MCF 10A (cell line): ENCODE results near the gene VASN. TPM values are rescaled to one million over a fixed set of nuclear protein-coding genes. Genes with fewer than 3 reads are reported as not detected.

Experiments
- Bru-seq: library from RNA; stranded (reverse); fragments of 400-500 nt; gene quantifications from one replicate; lab custom pipeline; 2021; lab: Mats Ljungman, UMichigan
- BruChase-seq, 2 experiments: library from RNA; stranded (reverse); fragments of 400-500 nt; gene quantifications; one replicate each; lab custom pipeline; 2021; lab: Mats Ljungman, UMichigan
- BruUV-seq: library from RNA; stranded (reverse); fragments of 400-500 nt; replicated peaks from 2 replicates; lab custom pipeline; 2021; lab: Mats Ljungman, UMichigan
- CTCF ChIA-PET: fragments of 300-600 bp; sonication (Branson Sonifier 250); formaldehyde crosslinking; extraction: SDS; loops from one replicate; lab custom pipeline; 2021; ENCODE audit warnings: antibody characterized with exemption, inconsistent platforms; lab: Yijun Ruan, JAX
- POLR2A ChIA-PET: fragments of 300-600, 350-650 bp; sonication (Branson Sonifier 250); formaldehyde crosslinking; extraction: SDS; loops from one replicate; lab custom pipeline; 2020; ENCODE audit warnings: antibody characterized with exemption, inconsistent platforms; lab: Yijun Ruan, JAX
- DNase-seq: peaks from one replicate; pipeline ENCODE4 v3.0.0-alpha.2; 2018; ENCODE audit not compliant: unreplicated experiment
- H3K27ac Mint-ChIP-seq: one replicate; pipeline ENCODE4 v1.8.0; 2022; ENCODE audit warnings: mild to moderate bottlenecking, low read depth, mixed read lengths; ENCODE audit not compliant: unreplicated experiment
- H3K27me3 Mint-ChIP-seq: one replicate; pipeline ENCODE4 v1.8.0; 2022; ENCODE audit warnings: mixed read lengths; ENCODE audit not compliant: insufficient read depth, unreplicated experiment
- H3K36me3 Mint-ChIP-seq: one replicate; pipeline ENCODE4 v1.8.0; 2022; ENCODE audit warnings: mild to moderate bottlenecking, moderate library complexity, mixed read lengths; ENCODE audit not compliant: insufficient read depth, unreplicated experiment
- H3K4me1 Mint-ChIP-seq: one replicate; pipeline ENCODE4 v1.8.0; 2022; ENCODE audit warnings: mixed read lengths; ENCODE audit not compliant: insufficient read depth, unreplicated experiment
- H3K4me3 Mint-ChIP-seq: one replicate; pipeline ENCODE4 v1.8.0; 2022; ENCODE audit warnings: mild to moderate bottlenecking, moderate library complexity, mixed read lengths; ENCODE audit not compliant: unreplicated experiment
- H3K9me3 Mint-ChIP-seq: one replicate; pipeline ENCODE4 v1.8.0; 2022; ENCODE audit warnings: mixed read lengths; ENCODE audit not compliant: unreplicated experiment
- intact Hi-C: fragments of 100-400 bp; cut with micrococcal nuclease; formaldehyde crosslinking; loops from 2 replicates; pipeline ENCODE4 v1.14.1; 2022
- long read RNA-seq: library from polyadenylated mRNA; stranded (forward); transcript quantifications from one replicate; pipeline ENCODE4 v2.0.0, GENCODE V29; 2022
- total RNA-seq: library from RNA; stranded (reverse); gene quantifications from 2 replicates; pipeline ENCODE4 v1.2.3, GENCODE V29; 2022
- TF ChIP-seq, protein P1 (sequence below): fragments of 200-600 bp; IDR thresholded peaks from one replicate; pipeline ENCODE4 v1.8.0; 2022; ENCODE audit warnings: antibody characterized with exemption, mild to moderate bottlenecking; ENCODE audit not compliant: unreplicated experiment

VASN gene
- total RNA-seq = 4.0 and 7.1 TPM in 2 replicates
- percentile 31 among the genes with signal in this experiment for Bru-seq, nascent RNA
- BruChase-seq, experiment 1, labeled RNA remaining after a 6-hour chase = percentile 38 among the genes with signal in this experiment
- percentile 32 among the genes with signal in this experiment for BruChase-seq, experiment 2, labeled RNA remaining after a 2-hour chase
- long read RNA-seq, transcript VASN-201 (2 exons, 2,806 nt) = major isoform, 18 of 22 reads
- long read RNA-seq, partial matches to known transcripts = 0 of 22 reads
- long read RNA-seq, other reads (novel, unspliced or antisense) = 4 of 22 reads

DNA sequence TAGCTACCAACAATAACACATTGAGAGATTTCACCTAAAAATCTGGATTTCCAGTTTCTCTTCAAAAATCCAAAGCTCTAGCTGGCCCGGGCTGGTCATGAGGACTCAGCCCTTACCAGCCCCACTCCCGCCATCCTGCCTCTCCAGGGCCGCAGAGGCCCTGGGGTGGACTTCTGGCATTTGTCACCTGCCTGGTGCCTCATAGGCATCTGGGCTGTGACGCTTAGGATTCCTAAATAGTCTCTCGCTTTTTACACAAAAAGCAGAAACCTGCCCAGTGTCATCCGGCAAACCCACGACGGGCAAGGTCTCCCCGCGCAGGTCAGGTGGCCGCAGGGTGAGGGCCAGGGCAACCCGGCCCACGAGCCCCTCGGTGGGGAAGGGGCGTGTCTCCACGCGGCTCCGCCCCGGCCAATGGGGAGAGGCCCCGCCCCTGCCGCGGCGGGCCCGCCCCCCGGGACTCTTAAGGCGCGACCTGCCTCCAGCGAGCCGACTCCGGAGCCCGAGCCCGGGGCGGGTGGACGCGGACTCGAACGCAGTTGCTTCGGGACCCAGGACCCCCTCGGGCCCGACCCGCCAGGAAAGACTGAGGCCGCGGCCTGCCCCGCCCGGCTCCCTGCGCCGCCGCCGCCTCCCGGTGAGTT, at the start of gene VASN:
Gene VASN (plus strand): TSS at position 492 of the 644 bp plus-strand sequence. CDS start 9,030 bp downstream, outside the sequence.
- H3K27ac Mint-ChIP-seq = no peak within 1 kb of the TSS
- no peaks in the 10 kb centered on the region for H3K9me3 Mint-ChIP-seq
- intact Hi-C loops = no loop called here
- BruUV-seq = no TSS peak
- DNase-seq = peak; percentile 68
- TF ChIP-seq, protein P1, sequence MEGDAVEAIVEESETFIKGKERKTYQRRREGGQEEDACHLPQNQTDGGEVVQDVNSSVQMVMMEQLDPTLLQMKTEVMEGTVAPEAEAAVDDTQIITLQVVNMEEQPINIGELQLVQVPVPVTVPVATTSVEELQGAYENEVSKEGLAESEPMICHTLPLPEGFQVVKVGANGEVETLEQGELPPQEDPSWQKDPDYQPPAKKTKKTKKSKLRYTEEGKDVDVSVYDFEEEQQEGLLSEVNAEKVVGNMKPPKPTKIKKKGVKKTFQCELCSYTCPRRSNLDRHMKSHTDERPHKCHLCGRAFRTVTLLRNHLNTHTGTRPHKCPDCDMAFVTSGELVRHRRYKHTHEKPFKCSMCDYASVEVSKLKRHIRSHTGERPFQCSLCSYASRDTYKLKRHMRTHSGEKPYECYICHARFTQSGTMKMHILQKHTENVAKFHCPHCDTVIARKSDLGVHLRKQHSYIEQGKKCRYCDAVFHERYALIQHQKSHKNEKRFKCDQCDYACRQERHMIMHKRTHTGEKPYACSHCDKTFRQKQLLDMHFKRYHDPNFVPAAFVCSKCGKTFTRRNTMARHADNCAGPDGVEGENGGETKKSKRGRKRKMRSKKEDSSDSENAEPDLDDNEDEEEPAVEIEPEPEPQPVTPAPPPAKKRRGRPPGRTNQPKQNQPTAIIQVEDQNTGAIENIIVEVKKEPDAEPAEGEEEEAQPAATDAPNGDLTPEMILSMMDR = no peak
- ChIA-PET POLR2A (interaction anchor here (0.6 kb wide), 1 partner anchor 389 kb away, joined by 3 read pairs; no protein-coding TSS in a partner anchor), CTCF (interaction anchor here (2.4 to 14.1 kb wide), 2 partner anchors 12 to 30 kb away, joined by 13 to 263 read pairs; no protein-coding TSS in a partner anchor)
- peaks cover 24% of the 10 kb centered on the region for H3K4me1 Mint-ChIP-seq
- no peaks in the 10 kb centered on the region for H3K36me3 Mint-ChIP-seq
- peak within 1 kb of the TSS; percentile 69 for H3K4me3 Mint-ChIP-seq
- H3K27me3 Mint-ChIP-seq = no peaks in the 10 kb centered on the region

DNA sequence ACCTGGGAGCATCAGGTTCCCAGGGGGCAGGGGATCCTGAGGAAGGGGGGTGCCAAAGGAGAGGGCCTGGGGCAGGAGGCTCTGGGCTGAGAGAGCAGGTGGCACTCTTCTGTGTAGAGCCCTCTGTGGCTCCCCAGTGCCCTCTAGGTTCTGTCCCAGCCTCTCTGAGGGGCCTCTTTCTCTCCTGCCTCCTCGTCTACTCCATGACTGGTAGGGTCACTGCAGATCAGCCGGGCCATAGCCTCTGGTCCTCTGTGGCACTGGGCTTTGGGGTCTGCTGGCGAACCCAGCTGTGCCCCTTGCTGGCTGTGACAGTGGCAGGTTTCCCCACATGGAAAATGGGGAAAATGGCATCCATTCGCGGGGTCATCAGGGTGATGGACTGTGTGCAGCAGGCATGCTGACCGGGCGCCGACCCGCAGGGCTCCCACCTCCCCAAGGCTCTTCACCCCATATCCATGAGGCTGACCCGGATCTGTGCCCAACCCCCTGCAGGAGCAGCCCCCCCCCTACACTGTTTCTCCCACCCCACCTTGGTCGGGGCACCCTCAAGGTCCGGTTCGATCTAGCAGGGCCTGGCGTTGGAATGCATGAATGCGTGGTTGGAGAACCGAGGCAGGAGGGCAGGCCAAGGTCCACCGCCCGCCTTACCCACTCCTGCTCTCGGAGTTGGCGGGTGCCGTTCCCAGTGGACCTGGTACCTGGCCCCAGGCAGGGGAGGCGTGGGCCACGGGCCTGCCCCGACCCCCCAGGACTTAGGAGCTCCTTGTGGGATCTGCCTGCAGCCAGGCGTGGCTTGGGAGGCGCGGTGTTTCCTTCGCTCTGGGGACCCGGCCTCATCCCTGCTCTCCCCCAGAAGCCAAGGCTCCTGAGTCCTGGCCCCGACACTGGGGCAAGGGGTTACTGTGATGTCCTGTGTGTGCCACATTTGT, 49.3 kb upstream of the VASN start:
- no peak for DNase-seq
- no peaks in the 10 kb centered on the region for H3K36me3 Mint-ChIP-seq
- no peak overlapping the region for H3K27ac Mint-ChIP-seq
- TF ChIP-seq, protein P1 = no peak
- H3K4me1 Mint-ChIP-seq = peaks cover 5% of the 10 kb centered on the region
- ChIA-PET POLR2A (no interaction called here), CTCF (interaction anchor here (0.7 to 1.2 kb wide), 3 partner anchors 17 to 33 kb away, joined by 3 read pairs; no protein-coding TSS in a partner anchor)
- H3K27me3 Mint-ChIP-seq = no peaks in the 10 kb centered on the region
- no peaks in the 10 kb centered on the region for H3K9me3 Mint-ChIP-seq
- no peak overlapping the region for H3K4me3 Mint-ChIP-seq
- intact Hi-C loops = no loop called here
- no TSS peak for BruUV-seq

DNA sequence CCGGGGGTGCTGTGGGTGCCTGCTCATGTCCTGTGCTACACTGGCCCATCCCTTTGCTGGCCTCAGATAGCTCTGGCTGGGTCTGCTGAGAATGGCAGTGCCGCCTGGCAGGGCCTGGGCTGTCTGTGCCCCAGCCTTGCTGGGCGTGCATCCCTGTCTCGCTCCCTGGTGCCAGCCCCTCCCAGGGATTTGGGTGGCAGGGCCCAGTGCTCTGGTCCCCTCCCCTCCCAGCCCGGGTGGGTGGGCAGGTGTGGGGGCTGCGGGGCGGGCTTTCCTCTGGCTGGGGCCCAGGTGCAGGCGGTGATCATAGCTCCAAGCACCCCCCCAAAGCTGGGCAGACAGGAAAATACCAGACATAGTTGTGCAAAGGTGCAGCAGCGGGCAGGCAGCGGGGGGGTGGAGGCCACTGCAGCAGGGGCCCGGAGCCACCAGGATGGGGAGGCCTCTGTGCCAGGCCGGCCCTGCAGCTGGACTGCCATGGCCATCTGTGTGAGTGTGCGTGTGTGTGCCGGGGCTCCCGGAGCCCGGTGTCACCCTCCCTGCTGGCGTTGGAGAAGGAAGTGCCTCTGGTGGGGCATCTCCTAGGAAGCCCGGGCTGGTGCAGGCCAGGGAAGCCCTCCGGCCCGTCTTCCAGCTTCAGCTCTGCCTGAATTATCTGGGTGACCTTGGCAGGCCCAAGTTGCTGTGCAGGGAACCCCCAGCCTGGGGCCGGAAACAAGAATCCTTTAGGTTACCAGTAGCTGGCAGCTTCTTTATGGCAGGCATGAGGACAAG, 48.4 kb upstream of the VASN start:
- no TSS peak for BruUV-seq
- ChIA-PET CTCF (interaction anchor here (0.6 to 1.2 kb wide), 6 partner anchors 16 to 69 kb away, joined by 3 read pairs; no protein-coding TSS in a partner anchor), POLR2A (interaction anchor here (0.8 kb wide), 1 partner anchor 126 kb away, joined by 4 read pairs; no protein-coding TSS in a partner anchor)
- peaks cover 5% of the 10 kb centered on the region for H3K4me1 Mint-ChIP-seq
- TF ChIP-seq, protein P1 = no peak
- intact Hi-C loops = no loop called here
- no peak overlapping the region for H3K4me3 Mint-ChIP-seq
- no peaks in the 10 kb centered on the region for H3K9me3 Mint-ChIP-seq
- DNase-seq = no peak
- H3K27me3 Mint-ChIP-seq = no peaks in the 10 kb centered on the region
- H3K36me3 Mint-ChIP-seq = no peaks in the 10 kb centered on the region
- no peak overlapping the region for H3K27ac Mint-ChIP-seq
